IPS DF 4.7 (cell line): ENCODE data around the gene CRYGA.
"Not testable (repeated sequence)": the region's sequence is repeated elsewhere in the genome, so short reads cannot be mapped to it uniquely, and the experiment has no call there.

Experiments used
- DNase-seq: peaks from one replicate; pipeline ENCODE4 v3.0.0-alpha.2; 2013; ENCODE audit warnings: low spot score; ENCODE audit errors: extremely low read depth

CRYGA gene

GRCh38 chr2:208127090-208127489, 36.3 kb downstream of the CRYGA start:
- no peak for DNase-seq

DNA sequence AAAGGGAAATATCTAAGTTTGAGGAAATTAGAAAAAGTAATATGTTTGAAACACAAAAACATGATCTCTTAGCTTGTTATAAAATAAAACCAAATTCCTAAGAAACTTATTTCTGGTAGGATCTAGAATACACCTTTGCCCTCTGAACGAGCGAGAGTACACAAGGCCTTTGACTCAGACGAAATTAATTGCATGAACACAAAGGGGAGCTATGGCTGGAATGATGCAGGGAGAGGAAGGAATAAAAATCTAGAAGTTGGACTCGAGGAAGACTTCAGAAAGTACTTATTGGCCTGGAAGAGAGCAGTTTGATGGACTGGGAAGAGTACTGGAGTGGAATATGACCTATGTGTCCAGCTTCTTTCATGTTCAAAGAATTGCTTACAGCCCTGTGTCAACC, 38.1 kb downstream of the CRYGA start:
- no peak for DNase-seq

GRCh38 chr2:208124013-208124715, 39.2 kb downstream of the CRYGA start, which contains the start of gene CRYGD:
Gene CRYGD (minus strand): TSS chr2:208124524. CDS start chr2:208124473, 51 bp downstream.
- not testable (repeated sequence) for DNase-seq

GRCh38 chr2:208122248-208122647, 41.1 kb downstream of the CRYGA start:
- DNase-seq, result no peak

DNA sequence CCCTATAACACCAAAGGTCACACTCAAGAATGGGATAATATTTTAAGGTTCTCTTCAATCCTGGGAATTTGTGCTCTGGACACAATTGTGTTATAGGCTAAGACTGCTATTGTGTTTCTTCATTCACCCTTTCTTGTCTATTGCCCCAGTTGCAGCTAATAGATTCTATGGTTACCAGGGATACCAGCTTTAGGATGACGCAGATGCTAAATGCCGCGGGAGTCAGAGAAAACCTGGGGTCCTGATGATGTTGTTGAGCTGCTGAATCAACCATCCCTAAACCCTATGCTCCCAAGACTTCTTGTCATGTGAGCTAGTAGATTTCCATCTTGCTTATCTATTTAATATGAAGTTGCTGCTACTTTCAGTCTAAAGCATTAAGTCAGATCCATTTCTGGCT, 44.5 kb downstream of the CRYGA start:
- no peak for DNase-seq

- not testable (repeated sequence) for DNase-seq
Observed at GRCh38 chr2:208117390-208117789, 46.0 kb downstream of the CRYGA start.

GRCh38 chr2:208112969-208113368, 50.4 kb downstream of the CRYGA start:
- DNase-seq, result no peak

DNA sequence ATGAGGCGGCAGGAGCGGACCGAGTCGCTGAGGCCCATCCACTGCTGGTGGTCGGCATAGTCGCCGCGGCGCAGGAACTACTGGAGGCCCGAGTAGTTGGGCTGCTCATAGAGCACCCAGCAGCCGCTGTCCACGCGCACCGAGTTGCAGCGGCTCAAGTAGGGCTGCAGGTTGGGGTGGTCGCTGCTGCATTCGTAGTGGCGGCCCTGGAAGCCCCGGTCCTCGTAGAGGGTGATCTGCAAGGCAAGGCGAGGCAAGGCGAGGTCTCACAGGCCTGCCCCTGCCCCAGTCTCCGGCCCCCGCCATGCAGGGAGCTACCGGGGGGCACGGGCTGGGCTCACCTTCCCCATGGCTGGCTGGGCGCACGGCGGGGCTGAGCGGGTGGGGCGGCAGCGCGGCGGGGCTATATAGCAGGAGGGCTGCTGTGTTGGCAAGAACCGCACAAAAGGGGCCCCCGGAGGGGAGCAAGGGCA, 51.1 kb downstream of the CRYGA start:
- DNase-seq, result not testable (repeated sequence)
